ENCODE results near the gene A1BG.

The A1BG gene

GRCh38 chr19:58352760-58353671, at the start of gene A1BG:
TSS of gene A1BG (minus strand) at chr19:58353492. CDS start at chr19:58353437, 55 bp downstream.
- no peak for DNase-seq (ENCODE audit: low read depth)
- H3K4me3 ChIP-seq (ENCODE audit: low read length) = no peak within 1 kb of the TSS
- no peak for TF ChIP-seq CTCF (IDR thresholded peaks at IDR 0.05; ENCODE audit: insufficient read depth, low read depth, low read length, missing control alignments)

GRCh38 chr19:58401840-58402421, 48.6 kb upstream of the A1BG start:
- no peak for TF ChIP-seq CTCF (IDR thresholded peaks at IDR 0.05; ENCODE audit: insufficient read depth, low read depth, low read length, missing control alignments)
- no peak for DNase-seq (ENCODE audit: low read depth)
- peak overlapping the region; percentile 71 for H3K4me3 ChIP-seq (ENCODE audit: low read length)

- no peak for TF ChIP-seq CTCF (IDR thresholded peaks at IDR 0.05; ENCODE audit: insufficient read depth, low read depth, low read length, missing control alignments)
- DNase-seq (ENCODE audit: low read depth) = peak; percentile 100
- H3K4me3 ChIP-seq (ENCODE audit: low read length) = peak overlapping the region; percentile 71
Measured at GRCh38 chr19:58400916-58401839, 47.9 kb upstream of the A1BG start.

- H3K4me3 ChIP-seq (ENCODE audit: low read length) = peak overlapping the region; percentile 35
- DNase-seq (ENCODE audit: low read depth) = no peak
- TF ChIP-seq CTCF (IDR thresholded peaks at IDR 0.05; ENCODE audit: insufficient read depth, low read depth, low read length, missing control alignments) = no peak
Measured at GRCh38 chr19:58400316-58400915, 47.1 kb upstream of the A1BG start.

- DNase-seq (ENCODE audit: low read depth) = no peak
- no peak for TF ChIP-seq CTCF (IDR thresholded peaks at IDR 0.05; ENCODE audit: insufficient read depth, low read depth, low read length, missing control alignments)
- H3K4me3 ChIP-seq (ENCODE audit: low read length) = no peak overlapping the region
Measured at GRCh38 chr19:58399903-58400302, 46.6 kb upstream of the A1BG start.

GRCh38 chr19:58398545-58398944, 45.3 kb upstream of the A1BG start:
- no peak for DNase-seq (ENCODE audit: low read depth)
- TF ChIP-seq CTCF (IDR thresholded peaks at IDR 0.05; ENCODE audit: insufficient read depth, low read depth, low read length, missing control alignments) = no peak
- no peak overlapping the region for H3K4me3 ChIP-seq (ENCODE audit: low read length)
